SK-N-SH (cell line): Measurements from ENCODE around the gene DNAJB8.

Experiments
- CHD2 ChIP-seq: fragments of 150-350 bp; IDR thresholded peaks from 2 replicates; pipeline ENCODE4 v1.6.1; 2018; ENCODE audit warnings: low read length; ENCODE audit not compliant: partially characterized antibody
- FOXJ3 ChIP-seq: sonication (generic); formaldehyde crosslinking; IDR thresholded peaks from 2 replicates; pipeline ENCODE4 v1.5.1; 2020; ENCODE audit warnings: mild to moderate bottlenecking, missing genetic modification reagents
- POLR2AphosphoS5 ChIP-seq: IDR thresholded peaks from 2 replicates; pipeline ENCODE4 v1.6.1; 2012; ENCODE audit warnings: low read depth, low read length
- TF ChIP-seq, protein P1 (sequence below): IDR thresholded peaks from 2 replicates; pipeline ENCODE4 v1.6.1; 2012; ENCODE audit warnings: mild to moderate bottlenecking, low read depth, low read length, moderate library complexity

DNA sequence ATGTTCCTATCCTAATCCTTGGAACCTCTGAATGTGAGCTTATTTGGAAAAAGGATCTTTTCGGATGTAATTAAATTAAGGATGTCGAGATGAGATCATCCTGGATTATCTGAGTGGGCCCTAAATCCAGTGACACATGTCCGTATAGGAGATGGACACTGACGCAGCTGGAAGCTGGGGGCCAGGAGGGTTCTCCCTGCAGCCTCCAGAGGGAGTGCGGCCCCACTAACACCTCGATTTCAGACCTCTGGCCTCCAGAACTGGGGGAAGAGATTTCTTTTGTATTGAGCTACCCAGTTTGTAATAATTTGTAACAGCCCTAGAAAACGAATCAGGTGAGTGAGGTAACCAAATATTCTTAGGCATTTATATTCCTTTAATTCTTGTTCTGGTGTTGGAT lies 2.5 kb downstream of the DNAJB8 start:
- TF ChIP-seq FOXJ3 (CRISPR knock-in tag) (no peak), POLR2AphosphoS5 (no peak), CHD2 (no peak)
- TF ChIP-seq, protein P1, sequence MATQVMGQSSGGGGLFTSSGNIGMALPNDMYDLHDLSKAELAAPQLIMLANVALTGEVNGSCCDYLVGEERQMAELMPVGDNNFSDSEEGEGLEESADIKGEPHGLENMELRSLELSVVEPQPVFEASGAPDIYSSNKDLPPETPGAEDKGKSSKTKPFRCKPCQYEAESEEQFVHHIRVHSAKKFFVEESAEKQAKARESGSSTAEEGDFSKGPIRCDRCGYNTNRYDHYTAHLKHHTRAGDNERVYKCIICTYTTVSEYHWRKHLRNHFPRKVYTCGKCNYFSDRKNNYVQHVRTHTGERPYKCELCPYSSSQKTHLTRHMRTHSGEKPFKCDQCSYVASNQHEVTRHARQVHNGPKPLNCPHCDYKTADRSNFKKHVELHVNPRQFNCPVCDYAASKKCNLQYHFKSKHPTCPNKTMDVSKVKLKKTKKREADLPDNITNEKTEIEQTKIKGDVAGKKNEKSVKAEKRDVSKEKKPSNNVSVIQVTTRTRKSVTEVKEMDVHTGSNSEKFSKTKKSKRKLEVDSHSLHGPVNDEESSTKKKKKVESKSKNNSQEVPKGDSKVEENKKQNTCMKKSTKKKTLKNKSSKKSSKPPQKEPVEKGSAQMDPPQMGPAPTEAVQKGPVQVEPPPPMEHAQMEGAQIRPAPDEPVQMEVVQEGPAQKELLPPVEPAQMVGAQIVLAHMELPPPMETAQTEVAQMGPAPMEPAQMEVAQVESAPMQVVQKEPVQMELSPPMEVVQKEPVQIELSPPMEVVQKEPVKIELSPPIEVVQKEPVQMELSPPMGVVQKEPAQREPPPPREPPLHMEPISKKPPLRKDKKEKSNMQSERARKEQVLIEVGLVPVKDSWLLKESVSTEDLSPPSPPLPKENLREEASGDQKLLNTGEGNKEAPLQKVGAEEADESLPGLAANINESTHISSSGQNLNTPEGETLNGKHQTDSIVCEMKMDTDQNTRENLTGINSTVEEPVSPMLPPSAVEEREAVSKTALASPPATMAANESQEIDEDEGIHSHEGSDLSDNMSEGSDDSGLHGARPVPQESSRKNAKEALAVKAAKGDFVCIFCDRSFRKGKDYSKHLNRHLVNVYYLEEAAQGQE: no peak
